Measurements from ENCODE around the gene IL26. TPM values are rescaled to one million over a fixed set of nuclear protein-coding genes. Genes with fewer than 3 reads are reported as not detected.

Gene IL26
- total RNA-seq, 4 donors from 2014 or later: not detected

DNA sequence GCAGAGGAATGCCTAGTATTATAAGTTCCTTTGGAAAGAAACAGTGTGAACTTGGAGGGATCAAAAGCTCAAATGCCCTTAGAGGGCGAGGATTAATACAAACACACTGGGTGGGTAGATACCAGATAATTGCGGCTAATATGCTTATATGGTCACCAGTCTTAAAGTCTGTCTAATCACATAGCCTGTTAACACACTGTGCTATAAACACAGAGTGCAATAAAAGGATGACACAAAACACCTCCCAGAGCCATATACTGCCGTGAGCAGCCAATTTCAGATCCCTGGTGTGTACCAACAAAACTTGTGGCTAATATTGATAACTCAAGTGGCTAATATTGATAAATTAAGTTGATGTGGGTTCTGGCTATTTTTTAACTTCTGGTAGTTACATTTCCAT lies 1.7 kb upstream of the IL26 start:
- Histone ChIP-seq H3K36me3 (no peaks in the 10 kb centered on the region), H3K4me3 (no peak overlapping the region), H3K27me3 (no peaks in the 10 kb centered on the region), H3K9me3 (no peaks in the 10 kb centered on the region), H3K4me1 (no peaks in the 10 kb centered on the region), H3K27ac (no peak overlapping the region)
- DNase-seq: no peak
- TF ChIP-seq POLR2A (IDR thresholded peaks at IDR 0.05): no peak
- TF ChIP-seq, protein P1, sequence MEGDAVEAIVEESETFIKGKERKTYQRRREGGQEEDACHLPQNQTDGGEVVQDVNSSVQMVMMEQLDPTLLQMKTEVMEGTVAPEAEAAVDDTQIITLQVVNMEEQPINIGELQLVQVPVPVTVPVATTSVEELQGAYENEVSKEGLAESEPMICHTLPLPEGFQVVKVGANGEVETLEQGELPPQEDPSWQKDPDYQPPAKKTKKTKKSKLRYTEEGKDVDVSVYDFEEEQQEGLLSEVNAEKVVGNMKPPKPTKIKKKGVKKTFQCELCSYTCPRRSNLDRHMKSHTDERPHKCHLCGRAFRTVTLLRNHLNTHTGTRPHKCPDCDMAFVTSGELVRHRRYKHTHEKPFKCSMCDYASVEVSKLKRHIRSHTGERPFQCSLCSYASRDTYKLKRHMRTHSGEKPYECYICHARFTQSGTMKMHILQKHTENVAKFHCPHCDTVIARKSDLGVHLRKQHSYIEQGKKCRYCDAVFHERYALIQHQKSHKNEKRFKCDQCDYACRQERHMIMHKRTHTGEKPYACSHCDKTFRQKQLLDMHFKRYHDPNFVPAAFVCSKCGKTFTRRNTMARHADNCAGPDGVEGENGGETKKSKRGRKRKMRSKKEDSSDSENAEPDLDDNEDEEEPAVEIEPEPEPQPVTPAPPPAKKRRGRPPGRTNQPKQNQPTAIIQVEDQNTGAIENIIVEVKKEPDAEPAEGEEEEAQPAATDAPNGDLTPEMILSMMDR (IDR thresholded peaks at IDR 0.05): no peak

DNA sequence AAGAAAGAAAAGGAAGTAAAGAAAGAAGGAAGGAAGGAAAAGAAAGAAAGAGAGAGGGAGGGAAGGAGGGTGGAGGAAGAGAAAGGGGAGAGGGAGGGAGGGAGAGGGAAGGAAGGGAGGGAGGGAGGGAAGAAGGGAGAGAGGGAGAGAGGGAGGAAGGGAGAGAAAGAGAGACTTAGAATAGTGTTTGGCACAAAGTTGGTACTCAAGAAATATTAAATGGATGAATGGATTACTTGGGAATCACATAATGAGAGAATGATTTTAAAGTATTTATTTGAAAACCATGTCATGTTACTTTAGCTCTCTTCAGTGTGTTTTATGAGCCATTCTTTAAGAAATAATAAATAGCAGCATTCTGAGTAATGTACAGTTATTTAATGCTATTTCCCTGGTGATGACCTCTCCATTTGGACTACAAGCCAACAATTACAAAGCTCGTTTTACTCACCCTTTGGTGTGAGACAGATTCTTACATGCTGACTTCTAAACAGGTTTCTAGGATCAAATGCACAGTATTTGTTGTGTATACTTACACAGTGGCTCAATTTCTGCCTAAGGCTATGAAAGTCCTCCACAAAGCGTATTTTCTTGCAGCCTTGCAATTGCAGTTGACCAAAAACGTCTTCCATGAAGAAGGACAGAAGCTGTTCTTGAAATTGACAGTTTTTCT lies 861 bp downstream of the IL26 start:
- no peaks in the 10 kb centered on the region for H3K27me3 ChIP-seq
- TF ChIP-seq POLR2A (IDR thresholded peaks at IDR 0.05): no peak
- TF ChIP-seq, protein P1 (IDR thresholded peaks at IDR 0.05): no peak
- H3K4me1 ChIP-seq: no peaks in the 10 kb centered on the region
- no peak overlapping the region for H3K4me3 ChIP-seq
- no peaks in the 10 kb centered on the region for H3K36me3 ChIP-seq
- H3K27ac ChIP-seq: no peak overlapping the region
- H3K9me3 ChIP-seq: no peaks in the 10 kb centered on the region
- DNase-seq: no peak

DNA sequence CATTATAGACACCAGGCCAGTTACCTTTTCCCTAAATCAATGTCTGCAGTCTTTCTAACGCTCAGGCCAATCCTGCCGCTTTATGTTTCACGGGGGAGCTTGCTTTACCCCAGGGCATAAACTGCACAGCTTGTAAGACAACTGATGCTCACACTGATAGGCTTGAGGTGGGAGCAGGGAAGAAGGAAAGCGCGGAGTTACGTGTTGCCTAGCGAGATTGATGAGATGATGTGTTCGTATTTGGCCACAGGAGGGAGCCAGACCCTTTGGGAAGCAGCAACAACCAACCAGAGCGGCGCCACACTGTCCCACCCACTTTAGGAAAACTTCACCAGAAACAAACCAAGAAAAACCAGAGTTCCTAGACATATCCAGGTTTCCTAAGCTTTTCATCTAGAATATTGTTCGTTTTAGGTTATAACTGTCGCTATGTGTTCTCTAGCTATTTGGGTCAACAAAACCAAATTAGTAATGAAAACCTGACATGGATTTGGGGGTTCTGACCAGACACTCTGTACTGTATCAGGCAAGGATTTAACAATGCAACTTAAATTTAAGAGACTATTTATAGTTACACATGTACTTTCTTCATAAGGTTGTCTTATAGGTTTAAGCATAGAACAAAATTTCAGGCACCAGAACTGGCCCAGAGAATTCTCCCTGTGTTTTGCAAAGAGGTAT lies 2.4 kb downstream of the IL26 start:
- peak; percentile 64 to 92 (median 78) for DNase-seq
- no peaks in the 10 kb centered on the region for H3K27me3 ChIP-seq
- H3K27ac ChIP-seq: no peak overlapping the region
- no peaks in the 10 kb centered on the region for H3K9me3 ChIP-seq
- no peaks in the 10 kb centered on the region for H3K4me1 ChIP-seq
- H3K36me3 ChIP-seq: no peaks in the 10 kb centered on the region
- TF ChIP-seq, protein P1 (IDR thresholded peaks at IDR 0.05): peak; percentile 37 to 87 (median 83)
- no peak for TF ChIP-seq POLR2A (IDR thresholded peaks at IDR 0.05)
- H3K4me3 ChIP-seq: no peak overlapping the region

DNA sequence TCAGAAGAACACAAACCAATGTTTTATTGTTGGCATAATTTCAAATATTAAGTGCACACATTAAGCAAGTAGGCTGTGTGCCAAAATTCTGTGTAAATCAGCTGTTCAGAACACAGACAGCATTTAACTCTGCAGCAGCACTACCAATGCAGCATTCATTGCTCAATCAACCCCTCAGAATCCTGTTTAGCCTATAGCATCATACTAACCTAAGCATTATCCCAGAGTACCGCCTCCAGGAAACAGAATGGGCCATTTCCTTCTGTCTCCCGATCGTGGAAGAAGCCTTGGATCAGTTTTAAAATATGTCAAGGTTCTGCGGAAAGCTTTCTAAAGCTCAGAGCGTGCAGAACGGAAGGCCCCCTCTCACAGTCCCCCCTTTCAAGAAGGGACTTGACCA lies 3.3 kb downstream of the IL26 start:
- DNase-seq: no peak
- H3K4me3 ChIP-seq: no peak overlapping the region
- H3K9me3 ChIP-seq: no peaks in the 10 kb centered on the region
- no peak overlapping the region for H3K27ac ChIP-seq
- H3K4me1 ChIP-seq: no peaks in the 10 kb centered on the region
- no peaks in the 10 kb centered on the region for H3K36me3 ChIP-seq
- no peak for TF ChIP-seq POLR2A (IDR thresholded peaks at IDR 0.05)
- TF ChIP-seq, protein P1 (IDR thresholded peaks at IDR 0.05): no peak
- no peaks in the 10 kb centered on the region for H3K27me3 ChIP-seq

DNA sequence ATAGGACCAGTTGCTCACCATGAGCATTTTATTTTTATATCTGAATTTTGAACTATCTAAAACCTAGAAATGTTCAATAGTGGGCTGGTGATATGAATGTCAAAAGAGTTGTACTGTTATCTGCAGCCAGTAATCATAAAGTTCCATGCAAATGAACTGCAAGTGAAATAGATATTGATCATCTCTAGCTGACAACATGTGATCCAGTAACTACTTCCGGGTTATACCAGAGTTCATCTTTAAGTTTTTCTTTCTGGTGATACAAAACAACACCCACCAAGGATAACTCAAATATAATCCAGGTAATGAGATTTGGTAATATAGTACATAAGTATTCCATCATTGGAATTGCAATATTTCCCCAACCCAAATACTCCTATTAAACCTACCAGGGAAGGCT lies 4.1 kb downstream of the IL26 start:
- no peak overlapping the region for H3K27ac ChIP-seq
- H3K9me3 ChIP-seq: no peaks in the 10 kb centered on the region
- H3K4me1 ChIP-seq: no peaks in the 10 kb centered on the region
- H3K36me3 ChIP-seq: no peaks in the 10 kb centered on the region
- H3K27me3 ChIP-seq: no peaks in the 10 kb centered on the region
- no peak for TF ChIP-seq POLR2A (IDR thresholded peaks at IDR 0.05)
- TF ChIP-seq, protein P1 (IDR thresholded peaks at IDR 0.05): no peak
- no peak overlapping the region for H3K4me3 ChIP-seq
- no peak for DNase-seq
